OCI-LY7 (cell line): Measurements from ENCODE around the gene FAM120B.

ENCODE experiments used
- EZH2phosphoT487 ChIP-seq: fragments of 200-600 bp; sonication (generic); IDR thresholded peaks from 2 replicates; pipeline ENCODE4 v1.6.1; 2018; ENCODE audit warnings: low read depth, borderline replicate concordance, mild to moderate bottlenecking, mixed run types, antibody characterized with exemption, low read length, moderate library complexity, mixed read lengths
- TF ChIP-seq, protein P1 (sequence below): fragments of 200-600 bp; sonication (generic); conservative IDR thresholded peaks from 2 replicates; pipeline ENCODE4 v1.5.1; 2014; ENCODE audit warnings: mild to moderate bottlenecking, antibody characterized with exemption, low read length, moderate library complexity, mixed read lengths

DNA sequence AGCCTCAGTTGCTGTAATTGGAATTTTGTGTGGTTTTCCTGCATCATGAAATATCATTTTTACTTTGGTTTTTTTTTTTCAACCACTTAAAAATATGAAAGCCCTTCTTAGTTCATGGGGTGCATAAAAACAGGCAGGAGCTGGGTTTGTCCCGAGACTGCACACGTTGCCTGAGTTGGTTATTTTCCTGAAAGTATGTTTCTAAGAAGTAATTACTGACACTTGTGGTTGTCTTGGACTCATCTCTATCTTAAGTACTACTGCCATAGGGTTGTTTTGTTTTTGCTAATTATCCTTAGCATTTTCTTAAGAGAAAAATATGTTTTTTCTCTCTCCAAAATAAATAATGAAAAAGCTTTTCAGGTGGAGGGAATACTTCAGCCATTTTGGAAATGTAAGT is 40.1 kb downstream of the FAM120B start:
- TF ChIP-seq, protein P1, sequence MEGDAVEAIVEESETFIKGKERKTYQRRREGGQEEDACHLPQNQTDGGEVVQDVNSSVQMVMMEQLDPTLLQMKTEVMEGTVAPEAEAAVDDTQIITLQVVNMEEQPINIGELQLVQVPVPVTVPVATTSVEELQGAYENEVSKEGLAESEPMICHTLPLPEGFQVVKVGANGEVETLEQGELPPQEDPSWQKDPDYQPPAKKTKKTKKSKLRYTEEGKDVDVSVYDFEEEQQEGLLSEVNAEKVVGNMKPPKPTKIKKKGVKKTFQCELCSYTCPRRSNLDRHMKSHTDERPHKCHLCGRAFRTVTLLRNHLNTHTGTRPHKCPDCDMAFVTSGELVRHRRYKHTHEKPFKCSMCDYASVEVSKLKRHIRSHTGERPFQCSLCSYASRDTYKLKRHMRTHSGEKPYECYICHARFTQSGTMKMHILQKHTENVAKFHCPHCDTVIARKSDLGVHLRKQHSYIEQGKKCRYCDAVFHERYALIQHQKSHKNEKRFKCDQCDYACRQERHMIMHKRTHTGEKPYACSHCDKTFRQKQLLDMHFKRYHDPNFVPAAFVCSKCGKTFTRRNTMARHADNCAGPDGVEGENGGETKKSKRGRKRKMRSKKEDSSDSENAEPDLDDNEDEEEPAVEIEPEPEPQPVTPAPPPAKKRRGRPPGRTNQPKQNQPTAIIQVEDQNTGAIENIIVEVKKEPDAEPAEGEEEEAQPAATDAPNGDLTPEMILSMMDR: no peak
- TF ChIP-seq EZH2phosphoT487: no peak
